IPS-18c (cell line): ENCODE results near the gene ORAI2.
A peak's percentile ranks its signal among the peaks of the same experiment; 100 is the strongest.
"Not testable (repeated sequence)": the region's sequence is repeated elsewhere in the genome, so short reads cannot be mapped to it uniquely, and the experiment has no call there.

Source experiments
- H3K4me3 ChIP-seq: 2 replicates; pipeline ENCODE4 v1.7.0; 2013; ENCODE audit warnings: low read depth, mild to moderate bottlenecking, low read length, moderate library complexity; ENCODE audit not compliant: insufficient read depth
- H3K9me3 ChIP-seq: one replicate; pipeline ENCODE4 v1.6.1; 2013; ENCODE audit warnings: mild to moderate bottlenecking, low read length, moderate library complexity; ENCODE audit not compliant: control insufficient read depth, insufficient read depth

The ORAI2 gene

GRCh38 chr7:102433219-102434038, at the start of gene ORAI2:
Gene ORAI2 (plus strand): TSS chr7:102433575. CDS start chr7:102438957, 5,382 bp downstream.
- peak within 1 kb of the TSS; percentile 76 for H3K4me3 ChIP-seq
- H3K9me3 ChIP-seq: no peaks in the 10 kb centered on the region

GRCh38 chr7:102387064-102387463, 46.3 kb upstream of the ORAI2 start:
- Histone ChIP-seq H3K4me3 (no peak overlapping the region), H3K9me3 (no peaks in the 10 kb centered on the region)

GRCh38 chr7:102389810-102390209, 43.6 kb upstream of the ORAI2 start:
- Histone ChIP-seq H3K9me3 (no peaks in the 10 kb centered on the region), H3K4me3 (no peak overlapping the region)

GRCh38 chr7:102390697-102391484, 42.5 kb upstream of the ORAI2 start:
- H3K9me3 ChIP-seq: no peaks in the 10 kb centered on the region
- no peak overlapping the region for H3K4me3 ChIP-seq

GRCh38 chr7:102392330-102392729, 41.0 kb upstream of the ORAI2 start:
- Histone ChIP-seq H3K4me3 (no peak overlapping the region), H3K9me3 (no peaks in the 10 kb centered on the region)

GRCh38 chr7:102393467-102393866, 39.9 kb upstream of the ORAI2 start:
- H3K9me3 ChIP-seq: no peaks in the 10 kb centered on the region
- H3K4me3 ChIP-seq: no peak overlapping the region

- no peaks in the 10 kb centered on the region for H3K9me3 ChIP-seq
- peak overlapping the region; percentile 90 for H3K4me3 ChIP-seq
Observed at GRCh38 chr7:102395592-102395872, 37.8 kb upstream of the ORAI2 start.

- Histone ChIP-seq H3K4me3 (peak within 1 kb of the TSS; percentile 90), H3K9me3 (no peaks in the 10 kb centered on the region)
Observed at GRCh38 chr7:102395873-102396709, 37.3 kb upstream of the ORAI2 start, which contains the start of gene PRKRIP1. Gene PRKRIP1 (plus strand): TSS chr7:102396363. CDS start chr7:102396412, 49 bp downstream.

GRCh38 chr7:102396710-102397019, 36.7 kb upstream of the ORAI2 start:
- H3K9me3 ChIP-seq: no peaks in the 10 kb centered on the region
- peak overlapping the region; percentile 90 for H3K4me3 ChIP-seq

GRCh38 chr7:102398543-102398942, 34.8 kb upstream of the ORAI2 start:
- no peak overlapping the region for H3K4me3 ChIP-seq

GRCh38 chr7:102400360-102400759, 33.0 kb upstream of the ORAI2 start:
- Histone ChIP-seq H3K4me3 (no peak overlapping the region), H3K9me3 (no peaks in the 10 kb centered on the region)

More at GRCh38 chr7:102398543-102398942, 34.8 kb upstream of the ORAI2 start:
- H3K9me3 ChIP-seq: no peaks in the 10 kb centered on the region

GRCh38 chr7:102403563-102403962, 29.8 kb upstream of the ORAI2 start:
- H3K4me3 ChIP-seq: no peak overlapping the region
- no peaks in the 10 kb centered on the region for H3K9me3 ChIP-seq

GRCh38 chr7:102404005-102404861, 29.1 kb upstream of the ORAI2 start:
- no peaks in the 10 kb centered on the region for H3K9me3 ChIP-seq
- no peak overlapping the region for H3K4me3 ChIP-seq

- H3K9me3 ChIP-seq, H3K4me3 ChIP-seq: not testable (repeated sequence)
Observed at GRCh38 chr7:102404862-102405188, 28.6 kb upstream of the ORAI2 start.

- no peaks in the 10 kb centered on the region for H3K9me3 ChIP-seq
- no peak overlapping the region for H3K4me3 ChIP-seq
Observed at GRCh38 chr7:102407910-102408309, 25.5 kb upstream of the ORAI2 start.

- not testable (repeated sequence) for H3K9me3 ChIP-seq, H3K4me3 ChIP-seq
Observed at GRCh38 chr7:102408530-102408929, 24.8 kb upstream of the ORAI2 start.

- H3K9me3 ChIP-seq: no peaks in the 10 kb centered on the region
- H3K4me3 ChIP-seq: no peak overlapping the region
Observed at GRCh38 chr7:102409340-102409739, 24.0 kb upstream of the ORAI2 start.
